ENCODE measurements around the gene CREB5.

DNA sequence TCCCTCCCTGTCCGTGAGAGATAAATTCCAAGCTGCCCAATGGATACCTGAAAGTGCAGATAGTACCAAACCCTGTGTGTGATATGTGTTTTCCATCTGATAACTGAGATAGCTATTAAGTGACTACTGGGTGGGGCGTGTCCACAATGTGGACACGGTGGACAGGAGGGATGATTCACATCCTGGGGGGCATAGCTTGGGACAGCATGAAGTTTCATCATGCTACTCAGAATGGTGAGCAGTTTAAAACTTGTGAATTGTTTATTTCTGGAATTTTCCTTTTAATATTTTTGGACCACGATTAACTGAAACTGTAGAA, 158.6 kb downstream of the CREB5 start:
- TF ChIP-seq SMC3 (conservative IDR thresholded peaks at IDR 0.05; ENCODE audit: poor library complexity), result no peak
- TF ChIP-seq CTCF (IDR thresholded peaks at IDR 0.05; ENCODE audit: poor library complexity, severe bottlenecking), result no peak
- no peak for TF ChIP-seq RAD21 (conservative IDR thresholded peaks at IDR 0.05)
- no peak for TF ChIP-seq POLR2AphosphoS5 (IDR thresholded peaks at IDR 0.05)
- no peak for TF ChIP-seq EZH2 (IDR thresholded peaks at IDR 0.05; ENCODE audit: borderline replicate concordance, insufficient read depth, low read length, poor library complexity, severe bottlenecking)
- no peak for TF ChIP-seq EP300 (conservative IDR thresholded peaks at IDR 0.05; ENCODE audit: poor library complexity, severe bottlenecking)
